ENCODE measurements around the gene ANKMY2. TPM values are rescaled to one million over a fixed set of nuclear protein-coding genes. Genes with fewer than 3 reads are reported as not detected.

Gene ANKMY2
- total RNA-seq, 1 donor from 2014 or later: 12.3 TPM

- Histone ChIP-seq H3K36me3 (no peaks in the 10 kb centered on the region), H3K9me3 (no peaks in the 10 kb centered on the region), H3K27ac (no peak overlapping the region), H3K4me3 (no peak overlapping the region), H3K27me3 (no peaks in the 10 kb centered on the region), H3K4me1 (peaks cover 16% of the 10 kb centered on the region)
- ATAC-seq (no peak), DNase-seq (no peak)
- TF ChIP-seq CTCF (IDR thresholded peaks at IDR 0.05): no peak
- intact Hi-C loops (cut with DNase I): no loop called here
Measured at GRCh38 chr7:16650266-16650665, 4.7 kb upstream of the ANKMY2 start.

GRCh38 chr7:16649196-16649595 lies 3.6 kb upstream of the ANKMY2 start:
- Histone ChIP-seq H3K27me3 (no peaks in the 10 kb centered on the region), H3K4me3 (no peak overlapping the region), H3K9me3 (no peaks in the 10 kb centered on the region), H3K4me1 (peaks cover 16% of the 10 kb centered on the region), H3K27ac (no peak overlapping the region), H3K36me3 (no peaks in the 10 kb centered on the region)
- ATAC-seq: no peak
- intact Hi-C loops (cut with DNase I): no loop called here
- DNase-seq: no peak
- no peak for TF ChIP-seq CTCF (IDR thresholded peaks at IDR 0.05)

- peaks cover 16% of the 10 kb centered on the region for H3K4me1 ChIP-seq
- no peaks in the 10 kb centered on the region for H3K9me3 ChIP-seq
- no peaks in the 10 kb centered on the region for H3K27me3 ChIP-seq
- no peak overlapping the region for H3K27ac ChIP-seq
- intact Hi-C loops (cut with DNase I): no loop called here
- no peak overlapping the region for H3K4me3 ChIP-seq
- no peak for TF ChIP-seq CTCF (IDR thresholded peaks at IDR 0.05)
- ATAC-seq (no peak), DNase-seq (no peak)
- H3K36me3 ChIP-seq: no peaks in the 10 kb centered on the region
Measured at GRCh38 chr7:16648551-16648950, 3.0 kb upstream of the ANKMY2 start.

GRCh38 chr7:16647435-16647960 lies 1.9 kb upstream of the ANKMY2 start:
- H3K36me3 ChIP-seq: no peaks in the 10 kb centered on the region
- no peak for TF ChIP-seq CTCF (IDR thresholded peaks at IDR 0.05)
- intact Hi-C loops (cut with DNase I): no loop called here
- DNase-seq: no peak
- peak overlapping the region; percentile 89 for H3K4me3 ChIP-seq
- no peak for ATAC-seq
- H3K27me3 ChIP-seq: no peaks in the 10 kb centered on the region
- no peak overlapping the region for H3K27ac ChIP-seq
- H3K4me1 ChIP-seq: peaks cover 16% of the 10 kb centered on the region
- H3K9me3 ChIP-seq: no peaks in the 10 kb centered on the region

- Histone ChIP-seq H3K4me3 (peak overlapping the region; percentile 89), H3K36me3 (no peaks in the 10 kb centered on the region), H3K4me1 (peaks cover 16% of the 10 kb centered on the region), H3K27me3 (no peaks in the 10 kb centered on the region), H3K9me3 (no peaks in the 10 kb centered on the region), H3K27ac (peak overlapping the region; percentile 93)
- no peak for TF ChIP-seq CTCF (IDR thresholded peaks at IDR 0.05)
- intact Hi-C loops (cut with DNase I): no loop called here
- ATAC-seq (peak; percentile 3), DNase-seq (no peak)
Measured at GRCh38 chr7:16646472-16647072, 1.0 kb upstream of the ANKMY2 start.
